GM18502 (cell line): ENCODE results near the gene RPS16.

Experiments used
- ATAC-seq: cut with Tn5 transposase; IDR thresholded peaks from one replicate; pipeline ENCODE4 v1.9.1; 2021; ENCODE audit warnings: mild to moderate bottlenecking; ENCODE audit not compliant: unreplicated experiment, poor library complexity

Gene RPS16

DNA sequence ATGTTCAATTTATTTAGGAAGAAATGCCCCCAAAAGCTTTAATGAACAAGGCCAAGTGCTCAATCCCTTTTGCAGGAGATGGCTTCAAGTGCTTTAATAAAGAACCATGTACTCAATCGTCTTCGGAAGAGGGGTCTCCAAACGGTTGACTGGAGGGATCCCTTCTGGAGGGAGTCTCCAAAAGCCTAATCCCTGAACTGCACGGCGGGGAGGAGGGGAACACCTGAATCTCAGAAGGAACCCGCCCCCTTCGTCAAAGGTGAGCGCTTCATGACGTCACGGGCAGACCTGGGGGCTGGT is 45.3 kb downstream of the RPS16 start:
- no peak for ATAC-seq

DNA sequence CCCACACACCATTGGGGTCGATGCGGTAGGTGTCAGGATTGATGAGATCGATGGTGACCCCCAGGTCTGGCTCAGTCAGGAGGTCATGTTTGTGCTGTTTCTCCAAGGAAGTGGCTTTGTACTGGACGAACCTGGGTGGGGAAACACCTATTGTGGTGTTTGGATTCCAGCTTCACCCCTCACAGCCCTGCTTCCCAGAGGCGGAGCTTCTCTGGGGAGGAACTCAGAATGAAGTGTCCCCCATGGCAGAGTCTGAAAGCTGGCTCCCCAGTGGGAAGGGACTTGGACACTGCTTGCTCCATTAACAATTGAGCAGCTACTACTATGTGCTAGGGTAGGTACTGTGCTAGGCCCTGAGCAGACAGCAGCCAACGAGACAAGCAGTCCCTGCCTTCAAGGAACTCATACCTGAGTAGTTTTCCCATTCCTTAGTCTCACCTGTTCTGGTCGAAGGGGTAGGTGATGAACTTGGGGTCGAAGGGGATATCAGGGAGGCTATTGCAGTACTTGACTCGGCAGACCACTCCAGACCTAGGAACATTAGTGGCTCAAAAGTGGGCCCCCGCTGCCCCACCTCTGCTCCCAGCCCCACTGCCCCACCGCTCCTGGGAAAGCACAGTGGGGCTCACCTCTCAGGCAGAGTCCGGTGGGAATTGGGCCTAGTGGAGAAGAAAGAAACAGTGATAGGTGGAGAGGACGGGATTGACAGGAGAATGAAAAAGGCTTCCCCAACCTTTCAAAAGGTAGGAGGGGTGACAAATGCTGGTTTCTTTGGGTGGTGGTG is 45.9 kb downstream of the RPS16 start:
- no peak for ATAC-seq

DNA sequence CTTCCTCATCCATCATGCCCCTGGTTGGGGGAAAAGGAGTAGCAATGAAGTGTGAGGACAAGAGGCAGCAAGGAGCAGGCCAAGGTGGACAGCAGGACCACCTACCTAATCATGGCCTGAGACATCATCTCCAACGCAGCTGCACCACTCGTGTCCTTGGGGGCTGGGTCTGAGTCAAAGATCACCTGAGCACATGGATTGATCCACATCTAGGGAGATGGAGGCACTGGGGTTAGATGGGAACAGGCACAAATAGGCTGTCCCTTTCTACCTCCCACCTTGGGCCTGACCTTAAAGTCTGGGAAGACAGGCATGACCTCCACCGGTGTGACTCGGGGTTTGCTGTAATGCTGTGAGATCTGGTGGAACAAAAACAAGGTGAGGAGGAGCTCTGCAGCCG is 47.1 kb downstream of the RPS16 start:
- ATAC-seq, result no peak

DNA sequence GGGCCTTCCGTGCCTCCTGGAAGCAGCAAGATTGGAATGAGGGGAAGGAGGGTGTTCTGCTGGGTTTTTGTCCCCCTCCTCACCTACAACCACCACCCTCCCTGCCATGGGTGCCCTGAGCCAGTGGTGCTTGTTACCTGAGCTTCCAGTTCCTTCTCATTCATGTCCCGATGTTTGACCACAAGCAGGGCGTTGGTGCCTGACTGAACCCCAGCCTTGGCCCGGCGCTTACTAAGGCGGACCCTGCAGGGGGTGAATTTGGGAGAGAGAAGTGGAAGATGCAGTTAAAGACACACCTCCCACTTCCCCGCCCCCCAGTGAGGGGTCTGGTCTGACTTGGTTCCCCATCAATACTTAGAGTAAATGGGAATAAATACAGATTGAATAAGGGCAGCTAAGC is 49.2 kb downstream of the RPS16 start:
- no peak for ATAC-seq

DNA sequence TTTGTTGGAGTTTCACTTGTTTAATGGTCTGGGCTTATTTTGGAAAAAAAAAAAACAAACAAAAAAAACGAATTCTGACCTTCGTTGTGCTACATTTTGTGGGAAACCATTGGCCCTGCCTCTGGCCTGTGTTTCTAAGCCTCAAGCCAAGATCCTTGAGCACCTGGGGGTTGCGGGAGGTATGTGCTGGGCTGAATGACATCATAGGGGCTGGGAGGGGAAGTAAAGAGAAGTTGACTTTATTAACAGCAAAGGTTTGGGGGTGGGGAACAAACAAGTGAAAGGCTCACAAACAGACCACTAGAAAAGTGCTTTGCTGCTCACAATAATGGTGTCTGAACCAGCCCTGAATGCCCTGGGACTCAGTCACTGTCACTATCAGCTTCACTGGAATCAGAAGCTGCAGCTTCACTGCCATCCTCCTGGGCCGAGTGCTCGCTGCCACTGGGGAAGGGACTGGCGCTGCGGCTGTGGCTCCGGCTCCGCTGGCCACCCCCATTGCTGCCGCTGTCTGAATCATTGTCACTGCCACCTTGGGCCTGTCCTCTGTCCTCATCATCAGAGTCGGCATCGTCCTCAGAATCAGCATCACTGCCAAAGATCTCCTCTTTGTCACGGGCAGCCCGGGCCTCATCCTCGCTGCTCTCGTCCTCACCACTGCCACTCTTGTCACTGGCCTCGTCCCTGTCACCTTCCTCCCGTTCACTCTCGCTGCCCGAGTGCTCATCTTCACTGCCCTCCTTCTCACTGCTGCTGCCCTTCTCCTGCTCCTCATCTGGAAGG is 49.9 kb downstream of the RPS16 start:
- ATAC-seq, result no peak

DNA sequence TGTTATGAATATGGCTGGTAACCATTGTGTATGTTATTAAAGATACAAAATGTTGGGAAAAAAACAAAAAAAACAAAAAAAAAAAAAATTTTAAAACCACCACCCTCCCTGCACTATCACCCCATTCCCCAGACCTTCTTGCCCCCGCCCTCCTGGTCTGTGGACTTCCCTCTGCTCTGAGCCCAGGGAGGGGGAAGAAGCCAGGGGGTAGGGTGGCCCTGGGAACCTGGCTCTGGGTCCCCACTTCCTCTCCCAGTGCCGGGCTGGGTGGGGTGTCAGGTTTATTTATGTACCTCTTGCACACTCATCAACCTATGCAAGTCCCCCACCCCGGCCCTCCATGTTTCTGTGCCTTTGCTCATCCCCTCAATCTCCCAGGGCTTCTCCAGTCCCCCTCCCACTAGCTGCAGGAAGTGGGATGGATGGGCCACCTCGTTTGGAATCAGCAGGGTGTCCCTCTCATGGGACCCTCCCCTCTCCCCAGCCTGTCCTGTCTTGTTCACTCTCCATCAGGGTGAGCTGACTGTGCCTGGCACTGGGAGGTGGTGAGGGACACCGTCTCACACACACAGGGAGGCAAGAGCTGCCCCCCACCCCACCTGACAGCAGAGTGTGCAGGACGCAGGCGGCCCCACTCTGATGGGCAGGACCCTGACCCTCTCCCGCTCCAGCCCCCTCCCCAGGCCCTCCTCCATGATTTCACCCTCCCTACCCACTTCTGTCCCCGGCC is 50.7 kb downstream of the RPS16 start:
- no peak for ATAC-seq
